ENCODE results near the gene LGI1. TPM values are rescaled to one million over a fixed set of nuclear protein-coding genes. Genes with fewer than 3 reads are reported as not detected.

The LGI1 gene
- total RNA-seq, 1 experiment from 2014 or later = not detected

DNA sequence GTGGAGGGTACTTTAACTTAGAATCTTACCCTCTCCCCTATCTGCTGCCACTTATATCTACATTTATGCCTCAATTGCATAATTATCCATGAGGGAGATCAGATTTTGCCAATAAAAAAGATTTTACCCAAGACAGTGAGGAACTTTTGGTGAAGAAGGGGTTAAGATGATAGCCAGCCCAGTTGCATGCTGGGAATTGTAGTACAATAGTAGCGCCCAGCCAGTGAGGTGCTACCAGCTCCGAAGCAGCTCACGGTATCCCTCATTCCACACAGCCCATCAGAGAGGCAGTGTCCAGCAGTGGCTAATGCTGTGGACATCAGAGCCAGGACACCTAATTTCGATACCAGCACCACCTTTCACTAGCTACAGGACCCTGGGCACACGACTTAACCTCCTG, 5.9 kb upstream of the LGI1 start (continued):
- TF ChIP-seq, protein P1, sequence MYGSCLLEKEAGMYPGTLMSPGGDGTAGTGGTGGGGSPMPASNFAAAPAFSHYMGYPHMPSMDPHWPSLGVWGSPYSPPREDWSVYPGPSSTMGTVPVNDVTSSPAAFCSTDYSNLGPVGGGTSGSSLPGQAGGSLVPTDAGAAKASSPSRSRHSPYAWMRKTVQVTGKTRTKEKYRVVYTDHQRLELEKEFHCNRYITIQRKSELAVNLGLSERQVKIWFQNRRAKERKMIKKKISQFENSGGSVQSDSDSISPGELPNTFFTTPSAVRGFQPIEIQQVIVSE (CRISPR knock-in tag; IDR thresholded peaks at IDR 0.05; ENCODE audit: borderline replicate concordance) = no peak

DNA sequence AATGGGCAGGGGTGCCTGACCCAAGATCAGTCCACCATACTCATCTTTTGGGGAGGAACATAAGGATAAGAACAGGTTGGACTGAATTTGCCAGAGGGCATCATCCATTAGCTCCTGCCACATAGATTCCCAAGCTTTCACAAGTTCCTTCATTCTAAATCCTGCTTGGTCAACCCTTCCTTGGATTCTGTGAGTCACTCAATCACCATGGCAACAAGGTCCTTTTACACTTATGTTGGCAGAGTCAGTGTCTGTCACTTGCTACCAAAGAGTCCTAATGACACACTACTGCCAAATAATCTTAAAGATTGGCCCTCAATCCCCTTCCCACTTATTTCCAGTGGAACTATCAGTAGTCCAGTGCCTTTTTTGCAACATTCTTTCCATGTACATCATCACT, 5.0 kb upstream of the LGI1 start:
- CTCF ChIA-PET = interaction anchor here (2.0 kb wide), 1 partner anchor 63 kb away, joined by 6 read pairs; no protein-coding TSS in a partner anchor
- POLR2A ChIA-PET = interaction anchor here (0.5 kb wide), 1 partner anchor 189 kb away, joined by 5 read pairs; no protein-coding TSS in a partner anchor
- DNase-seq (ENCODE audit: low spot score) = no peak
- no peaks in the 10 kb centered on the region for H3K36me3 Mint-ChIP-seq
- H3K27ac Mint-ChIP-seq = no peak overlapping the region
- peaks cover 66% of the 10 kb centered on the region for H3K4me1 Mint-ChIP-seq
- no peak for ATAC-seq
- no peaks in the 10 kb centered on the region for H3K9me3 Mint-ChIP-seq
- H3K27me3 Mint-ChIP-seq (ENCODE audit: low read depth) = peaks cover 19% of the 10 kb centered on the region
- no peak overlapping the region for H3K4me3 Mint-ChIP-seq
- TF ChIP-seq, protein P2, sequence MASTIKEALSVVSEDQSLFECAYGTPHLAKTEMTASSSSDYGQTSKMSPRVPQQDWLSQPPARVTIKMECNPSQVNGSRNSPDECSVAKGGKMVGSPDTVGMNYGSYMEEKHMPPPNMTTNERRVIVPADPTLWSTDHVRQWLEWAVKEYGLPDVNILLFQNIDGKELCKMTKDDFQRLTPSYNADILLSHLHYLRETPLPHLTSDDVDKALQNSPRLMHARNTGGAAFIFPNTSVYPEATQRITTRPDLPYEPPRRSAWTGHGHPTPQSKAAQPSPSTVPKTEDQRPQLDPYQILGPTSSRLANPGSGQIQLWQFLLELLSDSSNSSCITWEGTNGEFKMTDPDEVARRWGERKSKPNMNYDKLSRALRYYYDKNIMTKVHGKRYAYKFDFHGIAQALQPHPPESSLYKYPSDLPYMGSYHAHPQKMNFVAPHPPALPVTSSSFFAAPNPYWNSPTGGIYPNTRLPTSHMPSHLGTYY (CRISPR knock-in tag; IDR thresholded peaks at IDR 0.05) = no peak
- TF ChIP-seq MXD4 (CRISPR knock-in tag; IDR thresholded peaks at IDR 0.05; ENCODE audit: borderline replicate concordance) (no peak), ATF1 (CRISPR knock-in tag; IDR thresholded peaks at IDR 0.05) (no peak), ESRRA (CRISPR knock-in tag; IDR thresholded peaks at IDR 0.05; ENCODE audit: borderline replicate concordance) (no peak), TCF7 (CRISPR knock-in tag; IDR thresholded peaks at IDR 0.05; ENCODE audit: low read depth) (no peak), RORB (CRISPR knock-in tag; IDR thresholded peaks at IDR 0.05) (no peak), EMX1 (CRISPR knock-in tag; IDR thresholded peaks at IDR 0.05) (no peak), GTF2I (CRISPR knock-in tag; conservative IDR thresholded peaks at IDR 0.05) (no peak), GRHL2 (CRISPR knock-in tag; IDR thresholded peaks at IDR 0.05; ENCODE audit: insufficient replicate concordance, severe bottlenecking) (no peak), NR3C1 (CRISPR knock-in tag; conservative IDR thresholded peaks at IDR 0.05; ENCODE audit: low read depth) (no peak), NFYB (CRISPR knock-in tag; conservative IDR thresholded peaks at IDR 0.05; ENCODE audit: low read depth) (no peak), ZNF138 (CRISPR knock-in tag; conservative IDR thresholded peaks at IDR 0.05) (no peak)
- TF ChIP-seq, protein P3, sequence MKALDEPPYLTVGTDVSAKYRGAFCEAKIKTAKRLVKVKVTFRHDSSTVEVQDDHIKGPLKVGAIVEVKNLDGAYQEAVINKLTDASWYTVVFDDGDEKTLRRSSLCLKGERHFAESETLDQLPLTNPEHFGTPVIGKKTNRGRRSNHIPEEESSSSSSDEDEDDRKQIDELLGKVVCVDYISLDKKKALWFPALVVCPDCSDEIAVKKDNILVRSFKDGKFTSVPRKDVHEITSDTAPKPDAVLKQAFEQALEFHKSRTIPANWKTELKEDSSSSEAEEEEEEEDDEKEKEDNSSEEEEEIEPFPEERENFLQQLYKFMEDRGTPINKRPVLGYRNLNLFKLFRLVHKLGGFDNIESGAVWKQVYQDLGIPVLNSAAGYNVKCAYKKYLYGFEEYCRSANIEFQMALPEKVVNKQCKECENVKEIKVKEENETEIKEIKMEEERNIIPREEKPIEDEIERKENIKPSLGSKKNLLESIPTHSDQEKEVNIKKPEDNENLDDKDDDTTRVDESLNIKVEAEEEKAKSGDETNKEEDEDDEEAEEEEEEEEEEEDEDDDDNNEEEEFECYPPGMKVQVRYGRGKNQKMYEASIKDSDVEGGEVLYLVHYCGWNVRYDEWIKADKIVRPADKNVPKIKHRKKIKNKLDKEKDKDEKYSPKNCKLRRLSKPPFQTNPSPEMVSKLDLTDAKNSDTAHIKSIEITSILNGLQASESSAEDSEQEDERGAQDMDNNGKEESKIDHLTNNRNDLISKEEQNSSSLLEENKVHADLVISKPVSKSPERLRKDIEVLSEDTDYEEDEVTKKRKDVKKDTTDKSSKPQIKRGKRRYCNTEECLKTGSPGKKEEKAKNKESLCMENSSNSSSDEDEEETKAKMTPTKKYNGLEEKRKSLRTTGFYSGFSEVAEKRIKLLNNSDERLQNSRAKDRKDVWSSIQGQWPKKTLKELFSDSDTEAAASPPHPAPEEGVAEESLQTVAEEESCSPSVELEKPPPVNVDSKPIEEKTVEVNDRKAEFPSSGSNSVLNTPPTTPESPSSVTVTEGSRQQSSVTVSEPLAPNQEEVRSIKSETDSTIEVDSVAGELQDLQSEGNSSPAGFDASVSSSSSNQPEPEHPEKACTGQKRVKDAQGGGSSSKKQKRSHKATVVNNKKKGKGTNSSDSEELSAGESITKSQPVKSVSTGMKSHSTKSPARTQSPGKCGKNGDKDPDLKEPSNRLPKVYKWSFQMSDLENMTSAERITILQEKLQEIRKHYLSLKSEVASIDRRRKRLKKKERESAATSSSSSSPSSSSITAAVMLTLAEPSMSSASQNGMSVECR (CRISPR knock-in tag; IDR thresholded peaks at IDR 0.05; ENCODE audit: borderline replicate concordance) = no peak
- TF ChIP-seq, protein P4, sequence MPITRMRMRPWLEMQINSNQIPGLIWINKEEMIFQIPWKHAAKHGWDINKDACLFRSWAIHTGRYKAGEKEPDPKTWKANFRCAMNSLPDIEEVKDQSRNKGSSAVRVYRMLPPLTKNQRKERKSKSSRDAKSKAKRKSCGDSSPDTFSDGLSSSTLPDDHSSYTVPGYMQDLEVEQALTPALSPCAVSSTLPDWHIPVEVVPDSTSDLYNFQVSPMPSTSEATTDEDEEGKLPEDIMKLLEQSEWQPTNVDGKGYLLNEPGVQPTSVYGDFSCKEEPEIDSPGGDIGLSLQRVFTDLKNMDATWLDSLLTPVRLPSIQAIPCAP (CRISPR knock-in tag; IDR thresholded peaks at IDR 0.05) = no peak
- TF ChIP-seq, protein P5, sequence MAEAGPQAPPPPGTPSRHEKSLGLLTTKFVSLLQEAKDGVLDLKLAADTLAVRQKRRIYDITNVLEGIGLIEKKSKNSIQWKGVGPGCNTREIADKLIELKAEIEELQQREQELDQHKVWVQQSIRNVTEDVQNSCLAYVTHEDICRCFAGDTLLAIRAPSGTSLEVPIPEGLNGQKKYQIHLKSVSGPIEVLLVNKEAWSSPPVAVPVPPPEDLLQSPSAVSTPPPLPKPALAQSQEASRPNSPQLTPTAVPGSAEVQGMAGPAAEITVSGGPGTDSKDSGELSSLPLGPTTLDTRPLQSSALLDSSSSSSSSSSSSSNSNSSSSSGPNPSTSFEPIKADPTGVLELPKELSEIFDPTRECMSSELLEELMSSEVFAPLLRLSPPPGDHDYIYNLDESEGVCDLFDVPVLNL (CRISPR knock-in tag; IDR thresholded peaks at IDR 0.05; ENCODE audit: borderline replicate concordance, low read depth) = no peak
- TF ChIP-seq, protein P6, sequence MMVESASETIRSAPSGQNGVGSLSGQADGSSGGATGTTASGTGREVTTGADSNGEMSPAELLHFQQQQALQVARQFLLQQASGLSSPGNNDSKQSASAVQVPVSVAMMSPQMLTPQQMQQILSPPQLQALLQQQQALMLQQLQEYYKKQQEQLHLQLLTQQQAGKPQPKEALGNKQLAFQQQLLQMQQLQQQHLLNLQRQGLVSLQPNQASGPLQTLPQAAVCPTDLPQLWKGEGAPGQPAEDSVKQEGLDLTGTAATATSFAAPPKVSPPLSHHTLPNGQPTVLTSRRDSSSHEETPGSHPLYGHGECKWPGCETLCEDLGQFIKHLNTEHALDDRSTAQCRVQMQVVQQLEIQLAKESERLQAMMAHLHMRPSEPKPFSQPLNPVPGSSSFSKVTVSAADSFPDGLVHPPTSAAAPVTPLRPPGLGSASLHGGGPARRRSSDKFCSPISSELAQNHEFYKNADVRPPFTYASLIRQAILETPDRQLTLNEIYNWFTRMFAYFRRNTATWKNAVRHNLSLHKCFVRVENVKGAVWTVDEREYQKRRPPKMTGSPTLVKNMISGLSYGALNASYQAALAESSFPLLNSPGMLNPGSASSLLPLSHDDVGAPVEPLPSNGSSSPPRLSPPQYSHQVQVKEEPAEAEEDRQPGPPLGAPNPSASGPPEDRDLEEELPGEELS (CRISPR knock-in tag; IDR thresholded peaks at IDR 0.05) = no peak
- TF ChIP-seq, protein P7, sequence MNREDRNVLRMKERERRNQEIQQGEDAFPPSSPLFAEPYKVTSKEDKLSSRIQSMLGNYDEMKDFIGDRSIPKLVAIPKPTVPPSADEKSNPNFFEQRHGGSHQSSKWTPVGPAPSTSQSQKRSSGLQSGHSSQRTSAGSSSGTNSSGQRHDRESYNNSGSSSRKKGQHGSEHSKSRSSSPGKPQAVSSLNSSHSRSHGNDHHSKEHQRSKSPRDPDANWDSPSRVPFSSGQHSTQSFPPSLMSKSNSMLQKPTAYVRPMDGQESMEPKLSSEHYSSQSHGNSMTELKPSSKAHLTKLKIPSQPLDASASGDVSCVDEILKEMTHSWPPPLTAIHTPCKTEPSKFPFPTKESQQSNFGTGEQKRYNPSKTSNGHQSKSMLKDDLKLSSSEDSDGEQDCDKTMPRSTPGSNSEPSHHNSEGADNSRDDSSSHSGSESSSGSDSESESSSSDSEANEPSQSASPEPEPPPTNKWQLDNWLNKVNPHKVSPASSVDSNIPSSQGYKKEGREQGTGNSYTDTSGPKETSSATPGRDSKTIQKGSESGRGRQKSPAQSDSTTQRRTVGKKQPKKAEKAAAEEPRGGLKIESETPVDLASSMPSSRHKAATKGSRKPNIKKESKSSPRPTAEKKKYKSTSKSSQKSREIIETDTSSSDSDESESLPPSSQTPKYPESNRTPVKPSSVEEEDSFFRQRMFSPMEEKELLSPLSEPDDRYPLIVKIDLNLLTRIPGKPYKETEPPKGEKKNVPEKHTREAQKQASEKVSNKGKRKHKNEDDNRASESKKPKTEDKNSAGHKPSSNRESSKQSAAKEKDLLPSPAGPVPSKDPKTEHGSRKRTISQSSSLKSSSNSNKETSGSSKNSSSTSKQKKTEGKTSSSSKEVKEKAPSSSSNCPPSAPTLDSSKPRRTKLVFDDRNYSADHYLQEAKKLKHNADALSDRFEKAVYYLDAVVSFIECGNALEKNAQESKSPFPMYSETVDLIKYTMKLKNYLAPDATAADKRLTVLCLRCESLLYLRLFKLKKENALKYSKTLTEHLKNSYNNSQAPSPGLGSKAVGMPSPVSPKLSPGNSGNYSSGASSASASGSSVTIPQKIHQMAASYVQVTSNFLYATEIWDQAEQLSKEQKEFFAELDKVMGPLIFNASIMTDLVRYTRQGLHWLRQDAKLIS (CRISPR knock-in tag; IDR thresholded peaks at IDR 0.05; ENCODE audit: borderline replicate concordance) = no peak
- TF ChIP-seq, protein P8, sequence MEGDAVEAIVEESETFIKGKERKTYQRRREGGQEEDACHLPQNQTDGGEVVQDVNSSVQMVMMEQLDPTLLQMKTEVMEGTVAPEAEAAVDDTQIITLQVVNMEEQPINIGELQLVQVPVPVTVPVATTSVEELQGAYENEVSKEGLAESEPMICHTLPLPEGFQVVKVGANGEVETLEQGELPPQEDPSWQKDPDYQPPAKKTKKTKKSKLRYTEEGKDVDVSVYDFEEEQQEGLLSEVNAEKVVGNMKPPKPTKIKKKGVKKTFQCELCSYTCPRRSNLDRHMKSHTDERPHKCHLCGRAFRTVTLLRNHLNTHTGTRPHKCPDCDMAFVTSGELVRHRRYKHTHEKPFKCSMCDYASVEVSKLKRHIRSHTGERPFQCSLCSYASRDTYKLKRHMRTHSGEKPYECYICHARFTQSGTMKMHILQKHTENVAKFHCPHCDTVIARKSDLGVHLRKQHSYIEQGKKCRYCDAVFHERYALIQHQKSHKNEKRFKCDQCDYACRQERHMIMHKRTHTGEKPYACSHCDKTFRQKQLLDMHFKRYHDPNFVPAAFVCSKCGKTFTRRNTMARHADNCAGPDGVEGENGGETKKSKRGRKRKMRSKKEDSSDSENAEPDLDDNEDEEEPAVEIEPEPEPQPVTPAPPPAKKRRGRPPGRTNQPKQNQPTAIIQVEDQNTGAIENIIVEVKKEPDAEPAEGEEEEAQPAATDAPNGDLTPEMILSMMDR (IDR thresholded peaks at IDR 0.05) = no peak
